DOHH2 (cell line): ENCODE results near the gene MAP4K2.

Source experiments
- EZH2phosphoT487 ChIP-seq: fragments of 200-600 bp; sonication (generic); IDR thresholded peaks from 2 replicates; pipeline ENCODE4 v1.6.1; 2017; ENCODE audit warnings: borderline replicate concordance, mild to moderate bottlenecking, antibody characterized with exemption, low read length, moderate library complexity, mixed read lengths
- TF ChIP-seq, protein P1 (sequence below): fragments of 200-600 bp; sonication (generic); IDR thresholded peaks from one replicate; pipeline ENCODE4 v1.5.1; 2014; ENCODE audit warnings: antibody characterized with exemption, mild to moderate bottlenecking, low read depth, low read length; ENCODE audit not compliant: poor library complexity, severe bottlenecking

DNA sequence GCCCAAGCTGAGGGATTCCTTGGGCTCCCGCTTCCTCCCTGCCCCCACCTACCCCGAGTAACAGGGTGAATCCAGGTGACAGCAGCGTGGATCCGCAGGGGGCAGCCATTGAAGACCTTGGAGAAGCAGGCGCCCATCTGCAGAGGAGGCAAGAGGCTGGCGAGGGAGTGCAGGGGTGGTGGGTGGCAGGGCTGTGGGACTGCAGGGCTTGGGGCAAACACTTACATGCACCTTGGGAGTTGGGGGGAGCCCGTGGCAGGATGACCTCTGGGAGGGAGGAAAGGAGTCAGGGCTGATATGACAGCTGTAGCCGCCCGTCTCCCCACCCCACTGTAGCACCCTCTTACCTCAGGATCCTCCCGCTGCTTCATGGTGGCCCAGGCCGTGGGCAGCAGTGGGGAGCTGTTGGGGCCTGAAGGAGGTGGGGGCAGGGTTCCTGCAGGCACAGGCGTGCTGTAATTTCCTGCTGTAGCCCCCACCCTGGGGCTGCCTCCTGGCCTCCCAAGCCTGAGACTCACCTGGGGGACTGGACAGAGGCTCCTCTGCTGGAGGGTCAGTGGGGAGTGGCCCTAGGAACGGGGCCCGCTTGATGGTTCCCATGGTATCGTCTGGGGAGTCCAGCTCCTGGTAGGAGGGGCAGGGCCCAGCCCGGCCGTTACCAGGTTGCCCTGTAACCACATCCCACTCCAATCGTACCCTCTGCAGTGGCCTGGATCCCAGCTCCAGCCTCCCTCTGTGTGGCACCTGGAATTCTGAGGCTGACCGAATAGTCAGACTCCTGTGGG lies 6.1 kb downstream of the MAP4K2 start:
- TF ChIP-seq, protein P1, sequence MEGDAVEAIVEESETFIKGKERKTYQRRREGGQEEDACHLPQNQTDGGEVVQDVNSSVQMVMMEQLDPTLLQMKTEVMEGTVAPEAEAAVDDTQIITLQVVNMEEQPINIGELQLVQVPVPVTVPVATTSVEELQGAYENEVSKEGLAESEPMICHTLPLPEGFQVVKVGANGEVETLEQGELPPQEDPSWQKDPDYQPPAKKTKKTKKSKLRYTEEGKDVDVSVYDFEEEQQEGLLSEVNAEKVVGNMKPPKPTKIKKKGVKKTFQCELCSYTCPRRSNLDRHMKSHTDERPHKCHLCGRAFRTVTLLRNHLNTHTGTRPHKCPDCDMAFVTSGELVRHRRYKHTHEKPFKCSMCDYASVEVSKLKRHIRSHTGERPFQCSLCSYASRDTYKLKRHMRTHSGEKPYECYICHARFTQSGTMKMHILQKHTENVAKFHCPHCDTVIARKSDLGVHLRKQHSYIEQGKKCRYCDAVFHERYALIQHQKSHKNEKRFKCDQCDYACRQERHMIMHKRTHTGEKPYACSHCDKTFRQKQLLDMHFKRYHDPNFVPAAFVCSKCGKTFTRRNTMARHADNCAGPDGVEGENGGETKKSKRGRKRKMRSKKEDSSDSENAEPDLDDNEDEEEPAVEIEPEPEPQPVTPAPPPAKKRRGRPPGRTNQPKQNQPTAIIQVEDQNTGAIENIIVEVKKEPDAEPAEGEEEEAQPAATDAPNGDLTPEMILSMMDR: no peak
- TF ChIP-seq EZH2phosphoT487: no peak
